Stimulated activated CD8-positive, alpha-beta memory T cell treated with anti-CD3 and anti-CD28 coated beads, Interleukin-12 subunit alpha, Interleukin-12 subunit beta, amount 100 ng/mL, for 24 hours (primary cell): ENCODE results near the gene FAM168B.
"Not testable (repeated sequence)": the region's sequence is repeated elsewhere in the genome, so short reads cannot be mapped to it uniquely, and the experiment has no call there.

Experiments used
- DNase-seq: peaks from one replicate; pipeline ENCODE4 v3.0.0-alpha.2; 2020; ENCODE audit errors: extremely low read depth

The FAM168B gene

DNA sequence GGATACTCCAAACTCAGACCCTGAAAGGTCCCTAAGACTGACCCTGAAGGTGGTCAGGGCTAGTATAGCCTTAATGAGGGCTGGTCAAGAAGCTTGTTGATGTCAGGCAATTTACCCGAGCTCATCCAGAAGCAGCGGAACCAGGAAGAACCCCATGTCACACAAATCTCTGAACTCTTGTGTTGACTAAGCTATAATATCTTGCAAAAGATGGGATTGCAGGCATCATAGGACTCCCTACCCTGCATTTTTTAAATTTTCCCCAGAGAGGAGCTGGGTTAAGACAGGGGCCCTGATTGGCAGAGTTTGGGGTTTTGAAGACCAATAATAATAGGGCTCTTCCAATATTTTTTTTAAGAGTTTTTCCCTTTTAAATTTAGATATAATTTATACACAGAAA lies 9.9 kb upstream of the FAM168B start:
- no peak for DNase-seq

GRCh38 chr2:131094463-131095281 lies 1.4 kb upstream of the FAM168B start:
- no peak for DNase-seq

DNA sequence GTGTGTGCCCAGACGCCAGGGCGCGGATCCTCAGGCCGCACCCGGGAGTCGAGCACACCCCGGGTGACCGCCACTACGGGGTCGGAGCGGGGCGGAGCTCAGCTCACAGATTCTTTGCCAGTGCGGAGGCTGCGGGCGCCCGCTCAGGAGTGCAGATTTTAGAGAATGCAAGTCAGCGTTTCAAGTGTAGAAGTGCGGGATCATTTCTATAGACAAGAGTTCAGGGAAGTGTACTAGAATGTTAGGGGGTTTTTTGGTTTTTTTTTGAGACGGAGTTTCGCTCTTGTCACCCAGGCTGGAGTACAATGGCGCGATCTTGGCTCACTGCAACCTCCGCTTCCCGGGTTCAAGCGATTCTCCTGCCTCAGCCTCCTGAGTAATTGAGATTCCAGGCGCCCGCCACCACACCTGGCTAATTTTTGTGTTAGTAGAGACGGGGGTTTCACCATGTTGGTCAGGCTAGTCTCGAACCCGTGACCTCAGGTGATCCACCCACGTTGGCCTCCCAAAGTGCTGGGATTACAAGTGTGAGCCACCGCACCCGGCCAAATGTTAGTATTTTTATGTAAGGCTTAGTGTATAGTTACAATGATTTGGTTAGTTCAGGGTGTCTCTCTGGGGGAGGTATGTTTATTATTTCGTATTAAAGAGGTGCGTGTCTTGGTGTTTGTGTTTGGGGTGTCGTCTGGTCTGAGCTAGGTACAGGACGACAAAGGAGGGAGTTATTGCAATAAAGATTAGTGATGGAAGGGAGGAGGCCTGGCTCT lies 619 bp upstream of the FAM168B start:
- no peak for DNase-seq

- DNase-seq, result no peak
Observed at GRCh38 chr2:131092458-131093005, 728 bp downstream of the FAM168B start.

GRCh38 chr2:131085646-131086045 lies 7.6 kb downstream of the FAM168B start:
- no peak for DNase-seq

GRCh38 chr2:131081190-131081589 lies 12.1 kb downstream of the FAM168B start:
- no peak for DNase-seq

GRCh38 chr2:131079931-131080330 lies 13.3 kb downstream of the FAM168B start:
- DNase-seq, result not testable (repeated sequence)

DNA sequence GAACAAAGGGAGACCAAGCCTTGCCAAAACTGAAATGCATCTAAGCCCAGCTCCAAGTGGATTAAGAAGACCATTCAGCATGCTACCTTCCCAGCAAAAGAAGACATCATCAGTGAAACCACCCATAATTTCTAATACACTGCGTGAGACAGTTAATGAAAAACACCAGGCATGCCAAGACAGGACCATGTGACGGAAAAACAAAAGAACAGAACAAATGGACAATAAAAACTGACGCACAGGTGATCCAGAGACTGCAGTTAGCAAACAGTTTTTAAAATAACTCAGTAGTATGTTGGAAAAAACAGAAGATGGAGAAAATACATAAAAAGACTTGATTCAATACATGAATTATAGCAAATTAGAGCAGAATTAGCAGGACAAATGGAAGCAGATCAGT lies 15.3 kb downstream of the FAM168B start:
- no peak for DNase-seq

- DNase-seq, result no peak
Observed at GRCh38 chr2:131077182-131077846, 15.9 kb downstream of the FAM168B start.

DNA sequence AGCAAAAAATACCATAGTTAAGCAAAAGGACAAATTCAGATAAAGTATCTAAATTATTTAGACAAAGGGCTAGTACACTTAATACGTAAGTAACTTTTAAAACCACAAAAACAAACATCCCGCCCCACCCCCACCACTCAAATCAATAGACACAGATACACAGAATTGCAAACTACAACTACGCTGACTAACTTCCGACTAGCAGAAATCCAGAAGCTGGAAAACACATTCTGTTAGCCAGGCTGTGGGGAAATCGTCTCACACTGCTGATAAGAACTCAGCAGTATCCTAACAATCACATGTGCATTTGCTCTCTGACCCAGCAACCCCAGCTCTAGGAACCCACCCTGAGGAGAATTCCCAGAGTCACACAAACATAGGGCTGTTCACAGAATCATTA lies 16.6 kb downstream of the FAM168B start:
- no peak for DNase-seq

- DNase-seq, result not testable (repeated sequence)
Observed at GRCh38 chr2:131075578-131075977, 17.7 kb downstream of the FAM168B start.

DNA sequence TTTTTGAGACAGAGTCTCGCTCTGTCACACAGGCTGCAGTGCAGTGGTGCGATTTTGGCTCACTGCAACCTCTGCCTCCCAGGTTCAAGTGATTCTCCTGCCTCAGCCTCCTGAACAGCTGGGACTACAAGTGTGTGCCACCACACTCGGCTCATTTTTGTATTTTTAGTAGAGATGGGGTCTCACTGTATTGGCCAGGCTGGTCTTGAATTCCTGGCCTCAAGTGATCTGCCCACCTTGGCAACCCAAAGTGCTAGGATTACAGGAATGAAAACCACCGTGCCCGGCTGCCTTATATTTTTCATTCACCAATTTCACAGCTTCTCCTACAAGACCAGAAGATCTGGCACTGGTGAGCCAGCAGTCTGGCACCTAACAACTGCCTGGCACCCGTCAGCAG lies 25.1 kb downstream of the FAM168B start:
- DNase-seq, result not testable (repeated sequence)

DNA sequence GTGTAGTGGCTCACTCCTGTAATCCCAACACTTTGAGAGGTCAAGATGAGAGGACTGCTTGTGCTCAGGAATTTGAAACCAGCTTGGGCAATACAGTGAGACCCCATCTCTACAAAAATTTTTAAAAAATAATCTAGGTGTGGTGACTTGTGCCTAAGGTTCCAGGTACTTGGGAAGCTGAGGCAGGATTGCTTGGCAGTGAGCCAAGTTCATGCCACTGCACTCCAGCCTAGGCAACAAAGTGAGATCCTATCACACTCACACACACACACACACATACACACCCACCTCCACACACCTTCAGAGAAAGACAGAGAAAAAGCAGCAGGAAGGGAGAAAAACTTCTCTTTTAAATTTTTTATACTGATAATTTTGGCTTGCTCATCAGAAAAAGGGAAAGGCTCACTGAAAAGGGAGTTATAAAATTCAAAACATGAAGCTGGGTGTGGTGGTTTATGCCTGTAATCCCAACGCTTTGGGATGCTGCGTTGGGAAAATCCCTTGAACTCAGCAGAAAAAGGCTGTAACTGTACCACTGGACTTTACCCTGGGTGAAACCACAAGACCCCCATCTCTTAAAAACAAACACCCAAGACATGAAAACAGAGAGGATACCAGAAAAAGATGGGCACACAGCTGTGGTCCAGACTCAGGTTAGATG lies 25.7 kb downstream of the FAM168B start:
- no peak for DNase-seq

DNA sequence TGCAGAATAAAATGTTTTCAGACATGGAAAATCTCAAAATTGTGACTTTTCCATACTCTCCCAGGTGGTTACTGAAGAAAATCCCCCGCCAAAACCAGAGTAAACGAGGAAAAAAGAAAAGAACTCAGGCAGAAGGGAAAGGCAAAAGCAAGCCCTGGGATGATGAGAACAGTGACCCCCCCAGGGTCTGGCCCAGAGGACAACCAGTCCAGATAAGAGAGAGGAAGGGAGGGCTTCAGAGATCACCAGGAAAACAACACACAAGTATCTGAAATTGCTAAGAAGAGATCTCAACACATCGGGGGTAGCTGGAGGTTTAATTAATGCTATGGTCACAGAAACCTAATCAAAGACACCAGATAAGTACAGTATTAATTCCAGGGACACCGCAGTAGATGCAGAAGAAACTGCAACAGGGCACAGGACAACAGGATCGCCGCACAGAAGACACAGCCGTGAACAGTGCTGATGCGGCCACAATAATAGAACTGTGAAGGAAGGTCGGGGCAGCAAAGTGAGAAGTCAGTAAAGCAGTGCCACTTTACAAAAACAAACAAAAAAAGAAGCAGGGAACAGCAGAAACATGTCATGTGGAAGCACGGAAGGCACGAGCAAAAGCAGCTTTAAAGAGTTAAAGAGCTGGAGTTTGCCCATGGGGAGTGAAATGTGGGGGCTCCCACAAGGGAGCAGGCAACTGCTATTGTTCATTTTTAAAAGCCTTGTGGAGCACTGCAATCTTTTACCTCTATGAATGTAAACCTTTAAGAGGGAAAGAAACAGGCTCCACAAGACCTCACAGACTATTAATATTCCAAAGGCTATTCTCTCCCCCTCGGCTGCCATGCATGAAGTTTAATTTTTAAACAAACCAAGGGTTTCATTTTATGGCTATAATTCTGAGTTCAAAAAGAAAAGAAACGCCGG lies 28.4 kb downstream of the FAM168B start:
- no peak for DNase-seq

DNA sequence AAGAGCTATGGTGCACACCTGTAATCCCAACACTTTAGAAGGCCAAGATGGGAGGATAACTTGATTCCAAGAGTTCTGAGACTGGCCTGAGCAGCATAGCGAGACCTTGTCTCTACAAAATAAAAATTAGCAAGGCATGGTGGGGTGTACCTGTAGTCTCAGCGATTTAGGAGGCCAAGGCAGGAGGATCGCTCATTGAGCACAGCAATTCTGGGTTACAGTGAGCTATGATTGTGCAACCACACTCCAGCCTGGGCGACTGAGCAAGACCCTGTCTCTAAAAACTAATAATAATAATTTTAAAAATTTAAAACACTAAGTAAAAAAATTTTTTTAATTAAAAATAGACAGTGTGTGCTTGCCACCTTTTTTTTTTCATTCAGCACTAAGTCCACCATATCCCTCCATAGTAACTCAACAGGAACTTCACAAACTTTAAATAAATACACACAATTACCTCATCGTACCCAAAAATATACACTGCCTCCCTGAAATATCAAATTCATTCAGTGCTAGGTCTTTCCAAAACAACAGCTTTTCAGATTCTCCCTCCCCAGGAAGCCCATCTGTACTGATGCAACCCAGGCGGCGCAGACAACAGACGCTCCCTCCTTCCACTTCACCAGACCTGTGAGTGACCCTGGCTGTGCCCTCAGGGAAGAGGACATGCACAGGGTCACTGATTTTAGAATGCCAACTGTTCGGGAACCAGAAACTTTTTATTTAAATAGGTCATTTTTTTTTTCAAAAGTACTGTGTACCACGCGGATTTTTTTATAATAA lies 29.6 kb downstream of the FAM168B start:
- DNase-seq, result no peak

GRCh38 chr2:131058920-131059319 lies 34.3 kb downstream of the FAM168B start:
- no peak for DNase-seq

DNA sequence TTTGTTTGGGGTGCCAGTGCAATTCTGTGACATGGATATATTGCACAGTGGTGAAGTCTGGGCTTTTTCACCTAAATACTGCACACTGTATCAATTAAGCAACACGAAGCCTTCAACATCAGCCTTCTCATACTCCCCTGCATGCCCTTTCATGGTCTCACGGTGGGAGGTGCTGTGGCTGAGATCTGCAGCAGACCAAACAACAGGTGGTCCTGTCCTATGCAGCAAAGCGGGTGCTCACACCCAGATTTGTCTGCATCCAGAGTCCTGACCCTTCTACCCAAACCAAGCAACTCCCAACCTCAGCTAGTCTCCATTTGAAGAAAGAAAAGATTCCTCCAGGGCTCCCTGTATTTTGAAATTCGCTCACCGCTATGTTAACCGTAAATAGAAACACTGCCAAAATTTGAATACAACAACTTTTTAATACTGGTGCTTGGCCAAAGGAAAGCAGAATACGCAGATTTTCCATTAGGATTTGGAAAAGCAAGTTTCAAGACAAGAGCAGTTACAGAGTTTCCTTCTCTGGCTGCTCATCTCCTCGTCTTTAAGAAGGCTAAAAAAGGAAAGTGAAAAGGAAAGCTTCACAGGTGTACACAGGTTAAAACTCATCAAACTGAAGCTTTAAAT lies 34.9 kb downstream of the FAM168B start:
- DNase-seq, result no peak

DNA sequence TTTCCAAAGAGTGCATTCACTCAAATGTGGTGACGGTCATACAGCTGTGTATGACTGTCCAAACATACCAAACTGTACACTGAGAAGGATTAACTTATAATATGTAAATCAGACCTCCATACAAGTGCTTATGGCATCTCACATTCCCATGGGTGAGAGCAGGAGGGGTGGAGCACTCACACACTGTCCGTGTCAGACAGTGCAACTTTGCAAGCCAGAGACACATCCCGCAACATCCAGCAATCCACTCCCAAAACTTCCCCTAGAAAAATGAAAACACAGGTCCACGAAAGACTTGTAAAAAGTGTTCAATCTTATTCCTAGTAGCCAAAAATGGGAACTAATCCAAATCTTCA lies 36.4 kb downstream of the FAM168B start:
- DNase-seq, result no peak

DNA sequence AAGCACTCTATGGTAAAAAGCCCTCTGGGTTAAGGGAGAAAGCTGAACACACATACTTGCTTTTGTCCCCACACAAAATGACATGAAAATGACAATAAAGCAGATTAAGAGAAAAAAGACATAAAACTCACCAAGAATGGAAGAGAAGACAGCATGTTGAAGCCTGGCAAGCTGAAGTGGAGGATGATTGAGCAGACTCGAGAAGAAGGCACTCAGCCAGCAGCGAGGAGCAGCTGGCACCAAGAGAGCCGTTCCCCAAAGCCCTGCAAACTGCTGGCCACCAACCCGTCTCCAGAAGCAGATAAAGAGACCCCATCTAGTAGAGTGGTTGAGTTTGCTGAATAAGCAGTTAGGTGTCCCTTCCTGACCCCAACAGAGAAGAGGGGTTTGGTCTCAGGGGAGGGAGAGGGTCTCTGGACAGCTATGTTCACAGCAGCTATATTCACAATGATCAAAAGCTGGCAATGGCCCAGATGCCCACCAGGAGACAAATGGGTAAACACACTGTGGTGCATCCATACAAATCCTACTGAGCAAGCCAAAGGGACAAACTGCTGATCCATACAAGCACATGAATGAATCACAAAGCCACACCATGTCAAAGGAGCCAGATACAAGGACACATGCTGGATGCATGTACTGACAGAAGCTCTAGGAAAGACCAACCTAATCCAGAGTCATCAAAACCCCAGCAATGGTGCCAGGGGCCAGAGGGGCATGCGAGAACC lies 36.9 kb downstream of the FAM168B start:
- no peak for DNase-seq
